Right atrium auricular region (tissue), 2 donors: ENCODE measurements around the gene GABRA6. TPM values are rescaled to one million over a fixed set of nuclear protein-coding genes. Genes with fewer than 3 reads are reported as not detected.

Experiments
- DNase-seq: peaks from one replicate; pipeline ENCODE4 v3.0.0-alpha.2; 2019; ENCODE audit warnings: low spot score
- H3K27ac ChIP-seq, 2 donors: fragments of 200-600 bp; sonication (generic); 1 replicate in 1 of 2; 2 replicates in 1 of 2; pipeline ENCODE4 v1.5.1; 2016 to 2019
- H3K27me3 ChIP-seq, 2 donors: fragments of 200-600 bp; sonication (generic); one replicate each; pipeline versions ENCODE4 v1.5.1 to v1.6.0; 2017 to 2019
- H3K36me3 ChIP-seq: fragments of 200-600 bp; sonication (generic); one replicate; pipeline ENCODE4 v1.5.1; 2016
- H3K4me1 ChIP-seq, 2 donors: fragments of 200-600 bp; sonication (generic); one replicate each; pipeline versions ENCODE4 v1.5.1 to v1.6.0; 2017 to 2019
- H3K4me3 ChIP-seq, 2 donors: fragments of 200-600 bp; sonication (generic); 1 replicate in 1 of 2; 2 replicates in 1 of 2; pipeline ENCODE4 v1.5.1; 2017 to 2019; ENCODE audit warnings: mild to moderate bottlenecking in 1 of 2, moderate library complexity in 1 of 2
- H3K9me3 ChIP-seq, 2 donors: fragments of 200-600 bp; sonication (generic); one replicate each; pipeline ENCODE4 v1.5.1; 2019
- total RNA-seq, 2 donors: library from RNA; depleted of rRNA; stranded (reverse); fragments of >200 nt; gene quantifications; one replicate each; pipeline ENCODE4 v1.1.0, GENCODE V29; 2016
- TF ChIP-seq, protein P1 (sequence below), 2 donors: fragments of 200-600 bp; sonication (generic); IDR thresholded peaks; one replicate each; pipeline ENCODE4 v1.5.1; 2019; ENCODE audit warnings: antibody characterized with exemption in 2 of 2

Gene GABRA6
- total RNA-seq, 2 donors from 2014 or later, result not detected

DNA sequence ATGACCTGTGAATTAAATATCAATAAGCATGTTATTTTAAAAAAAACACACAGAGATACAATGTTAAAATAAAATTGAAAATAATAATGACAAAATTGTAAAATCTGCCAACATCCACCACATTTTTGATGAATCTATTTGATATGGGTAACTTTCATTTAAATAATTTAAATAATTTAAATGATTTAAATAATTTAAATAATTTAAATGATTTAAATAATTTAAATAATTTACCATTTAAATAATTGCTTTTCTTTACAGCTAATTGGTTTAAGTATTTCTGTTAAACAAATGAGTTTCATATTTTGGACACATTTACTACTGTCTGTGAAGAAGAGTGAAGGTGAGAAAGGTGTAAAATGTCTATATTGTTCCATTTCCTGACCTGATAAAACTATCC is 22.1 kb upstream of the GABRA6 start:
- no peak overlapping the region for H3K4me3 ChIP-seq
- no peak overlapping the region for H3K27ac ChIP-seq
- DNase-seq, result no peak
- H3K27me3 ChIP-seq, result no peaks in the 10 kb centered on the region
- no peaks in the 10 kb centered on the region for H3K36me3 ChIP-seq
- no peaks in the 10 kb centered on the region for H3K4me1 ChIP-seq
- TF ChIP-seq, protein P1, sequence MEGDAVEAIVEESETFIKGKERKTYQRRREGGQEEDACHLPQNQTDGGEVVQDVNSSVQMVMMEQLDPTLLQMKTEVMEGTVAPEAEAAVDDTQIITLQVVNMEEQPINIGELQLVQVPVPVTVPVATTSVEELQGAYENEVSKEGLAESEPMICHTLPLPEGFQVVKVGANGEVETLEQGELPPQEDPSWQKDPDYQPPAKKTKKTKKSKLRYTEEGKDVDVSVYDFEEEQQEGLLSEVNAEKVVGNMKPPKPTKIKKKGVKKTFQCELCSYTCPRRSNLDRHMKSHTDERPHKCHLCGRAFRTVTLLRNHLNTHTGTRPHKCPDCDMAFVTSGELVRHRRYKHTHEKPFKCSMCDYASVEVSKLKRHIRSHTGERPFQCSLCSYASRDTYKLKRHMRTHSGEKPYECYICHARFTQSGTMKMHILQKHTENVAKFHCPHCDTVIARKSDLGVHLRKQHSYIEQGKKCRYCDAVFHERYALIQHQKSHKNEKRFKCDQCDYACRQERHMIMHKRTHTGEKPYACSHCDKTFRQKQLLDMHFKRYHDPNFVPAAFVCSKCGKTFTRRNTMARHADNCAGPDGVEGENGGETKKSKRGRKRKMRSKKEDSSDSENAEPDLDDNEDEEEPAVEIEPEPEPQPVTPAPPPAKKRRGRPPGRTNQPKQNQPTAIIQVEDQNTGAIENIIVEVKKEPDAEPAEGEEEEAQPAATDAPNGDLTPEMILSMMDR (IDR thresholded peaks at IDR 0.05), result no peak
- no peaks in the 10 kb centered on the region for H3K9me3 ChIP-seq

DNA sequence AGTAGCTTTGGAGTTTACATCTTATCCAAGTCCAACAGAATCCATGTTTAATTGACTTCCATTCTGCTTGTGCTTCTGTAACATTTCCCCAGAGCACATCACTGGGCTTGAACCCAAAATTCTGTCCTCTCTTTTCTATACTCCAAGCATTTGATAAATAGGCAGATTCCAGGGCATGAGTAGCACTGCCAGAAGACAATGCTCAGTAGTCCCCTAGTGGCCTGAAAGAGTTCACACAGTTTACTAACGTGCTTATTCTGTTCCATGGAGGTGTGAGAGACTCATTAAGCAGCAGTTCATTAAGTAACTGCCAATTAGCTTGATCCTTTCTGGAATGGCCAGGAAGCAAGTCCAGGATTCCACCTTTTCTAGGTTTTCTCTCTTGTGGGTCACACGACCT is 9.4 kb upstream of the GABRA6 start:
- Histone ChIP-seq H3K36me3 (no peaks in the 10 kb centered on the region), H3K27me3 (no peaks in the 10 kb centered on the region), H3K9me3 (no peaks in the 10 kb centered on the region), H3K27ac (no peak overlapping the region), H3K4me3 (no peak overlapping the region), H3K4me1 (no peaks in the 10 kb centered on the region)
- no peak for DNase-seq
- TF ChIP-seq, protein P1 (IDR thresholded peaks at IDR 0.05), result peak in 1 of 2 donors; percentile 43

DNA sequence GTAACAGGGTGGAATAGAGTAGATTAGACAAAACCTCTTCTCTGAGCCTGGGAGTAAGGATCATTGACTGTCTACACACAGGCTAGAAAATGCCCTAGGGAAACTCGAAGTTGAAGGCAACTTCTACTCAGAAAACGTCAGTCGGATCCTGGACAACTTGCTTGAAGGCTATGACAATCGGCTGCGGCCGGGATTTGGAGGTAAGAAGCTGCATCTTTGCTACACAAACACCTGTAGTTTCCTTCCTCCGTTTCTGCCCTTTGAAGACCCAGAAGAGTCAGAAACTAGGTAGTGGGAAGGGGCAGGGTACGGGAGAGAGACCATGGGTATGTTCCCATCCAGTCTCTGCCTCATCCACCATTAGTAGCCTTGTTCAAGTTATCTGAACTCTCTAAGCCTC is 628 bp downstream of the GABRA6 start:
- no peak overlapping the region for H3K4me3 ChIP-seq
- H3K4me1 ChIP-seq, result no peaks in the 10 kb centered on the region
- H3K27ac ChIP-seq, result no peak overlapping the region
- peaks cover 0 to 4% of the 10 kb centered on the region in 2 donors for H3K9me3 ChIP-seq
- no peaks in the 10 kb centered on the region for H3K36me3 ChIP-seq
- TF ChIP-seq, protein P1 (IDR thresholded peaks at IDR 0.05), result no peak
- no peak for DNase-seq
- no peaks in the 10 kb centered on the region for H3K27me3 ChIP-seq

DNA sequence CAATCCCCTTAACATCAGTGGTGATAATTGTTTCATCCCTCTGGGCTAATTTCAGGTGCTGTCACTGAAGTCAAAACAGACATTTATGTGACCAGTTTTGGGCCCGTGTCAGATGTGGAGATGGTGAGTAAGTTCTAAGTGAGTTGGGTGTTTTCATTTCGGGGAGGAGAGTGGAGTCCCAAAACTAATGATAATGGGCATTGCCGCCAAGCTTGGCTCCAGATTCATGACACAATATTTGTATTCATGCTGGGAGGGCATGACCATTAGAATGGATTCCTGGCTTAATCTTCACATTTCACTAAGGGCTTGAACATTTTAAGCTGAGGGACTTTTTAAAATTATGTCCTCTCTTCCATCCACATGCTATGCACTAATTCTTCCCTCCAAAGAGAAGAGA is 1.4 kb downstream of the GABRA6 start:
- no peak for DNase-seq
- no peaks in the 10 kb centered on the region for H3K27me3 ChIP-seq
- TF ChIP-seq, protein P1 (IDR thresholded peaks at IDR 0.05), result no peak
- no peaks in the 10 kb centered on the region for H3K36me3 ChIP-seq
- no peaks in the 10 kb centered on the region for H3K4me1 ChIP-seq
- H3K9me3 ChIP-seq, result peaks cover 0 to 4% of the 10 kb centered on the region in 2 donors
- no peak overlapping the region for H3K4me3 ChIP-seq
- H3K27ac ChIP-seq, result no peak overlapping the region

DNA sequence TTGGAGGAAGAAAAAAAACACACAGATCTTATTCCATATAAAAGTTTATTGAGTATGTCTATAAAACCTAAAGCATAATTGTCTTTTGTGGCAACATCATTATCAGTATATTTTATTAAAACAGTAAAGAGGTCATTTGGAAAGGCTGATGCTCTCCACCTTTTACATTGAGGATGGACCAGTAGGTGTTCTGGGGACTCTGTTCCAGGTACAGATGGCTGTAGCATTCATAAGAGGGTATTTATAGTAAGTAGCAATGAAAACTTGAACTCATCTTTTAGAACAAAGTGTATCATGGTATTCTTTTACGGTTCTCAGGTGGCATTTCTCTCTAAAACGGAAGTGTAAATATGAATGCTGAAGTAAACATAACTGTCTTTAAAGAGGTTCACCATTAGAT is 1.8 kb downstream of the GABRA6 start:
- no peak overlapping the region for H3K4me3 ChIP-seq
- peaks cover 0 to 4% of the 10 kb centered on the region in 2 donors for H3K9me3 ChIP-seq
- no peak overlapping the region for H3K27ac ChIP-seq
- no peak for DNase-seq
- H3K36me3 ChIP-seq, result no peaks in the 10 kb centered on the region
- TF ChIP-seq, protein P1 (IDR thresholded peaks at IDR 0.05), result no peak
- no peaks in the 10 kb centered on the region for H3K4me1 ChIP-seq
- no peaks in the 10 kb centered on the region for H3K27me3 ChIP-seq

DNA sequence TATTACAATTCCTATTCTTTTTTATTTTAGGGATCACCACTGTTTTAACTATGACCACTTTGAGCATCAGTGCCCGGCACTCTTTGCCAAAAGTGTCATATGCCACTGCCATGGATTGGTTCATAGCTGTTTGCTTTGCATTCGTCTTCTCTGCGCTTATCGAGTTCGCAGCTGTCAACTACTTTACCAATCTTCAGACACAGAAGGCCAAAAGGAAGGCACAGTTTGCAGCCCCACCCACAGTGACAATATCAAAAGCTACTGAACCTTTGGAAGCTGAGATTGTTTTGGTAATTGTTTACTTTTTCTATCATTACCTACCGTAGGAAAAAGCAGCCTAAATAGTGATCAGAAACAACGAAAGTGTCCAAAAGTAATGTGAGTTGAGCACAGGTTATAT is 6.4 kb downstream of the GABRA6 start:
- Histone ChIP-seq H3K36me3 (no peaks in the 10 kb centered on the region), H3K27me3 (no peaks in the 10 kb centered on the region), H3K4me1 (no peaks in the 10 kb centered on the region), H3K27ac (no peak overlapping the region), H3K4me3 (no peak overlapping the region), H3K9me3 (no peaks in the 10 kb centered on the region)
- TF ChIP-seq, protein P1 (IDR thresholded peaks at IDR 0.05), result no peak
- no peak for DNase-seq
